GM21576 (cell line): ENCODE data around the gene CACNA2D4.
"Not testable (repeated sequence)": the region's sequence is repeated elsewhere in the genome, so short reads cannot be mapped to it uniquely, and the experiment has no call there.

Source experiments
- ATAC-seq: cut with Tn5 transposase; IDR thresholded peaks from one replicate; pipeline ENCODE4 v1.9.1; 2021; ENCODE audit warnings: mild to moderate bottlenecking, moderate library complexity; ENCODE audit not compliant: unreplicated experiment

The CACNA2D4 gene, protein sequence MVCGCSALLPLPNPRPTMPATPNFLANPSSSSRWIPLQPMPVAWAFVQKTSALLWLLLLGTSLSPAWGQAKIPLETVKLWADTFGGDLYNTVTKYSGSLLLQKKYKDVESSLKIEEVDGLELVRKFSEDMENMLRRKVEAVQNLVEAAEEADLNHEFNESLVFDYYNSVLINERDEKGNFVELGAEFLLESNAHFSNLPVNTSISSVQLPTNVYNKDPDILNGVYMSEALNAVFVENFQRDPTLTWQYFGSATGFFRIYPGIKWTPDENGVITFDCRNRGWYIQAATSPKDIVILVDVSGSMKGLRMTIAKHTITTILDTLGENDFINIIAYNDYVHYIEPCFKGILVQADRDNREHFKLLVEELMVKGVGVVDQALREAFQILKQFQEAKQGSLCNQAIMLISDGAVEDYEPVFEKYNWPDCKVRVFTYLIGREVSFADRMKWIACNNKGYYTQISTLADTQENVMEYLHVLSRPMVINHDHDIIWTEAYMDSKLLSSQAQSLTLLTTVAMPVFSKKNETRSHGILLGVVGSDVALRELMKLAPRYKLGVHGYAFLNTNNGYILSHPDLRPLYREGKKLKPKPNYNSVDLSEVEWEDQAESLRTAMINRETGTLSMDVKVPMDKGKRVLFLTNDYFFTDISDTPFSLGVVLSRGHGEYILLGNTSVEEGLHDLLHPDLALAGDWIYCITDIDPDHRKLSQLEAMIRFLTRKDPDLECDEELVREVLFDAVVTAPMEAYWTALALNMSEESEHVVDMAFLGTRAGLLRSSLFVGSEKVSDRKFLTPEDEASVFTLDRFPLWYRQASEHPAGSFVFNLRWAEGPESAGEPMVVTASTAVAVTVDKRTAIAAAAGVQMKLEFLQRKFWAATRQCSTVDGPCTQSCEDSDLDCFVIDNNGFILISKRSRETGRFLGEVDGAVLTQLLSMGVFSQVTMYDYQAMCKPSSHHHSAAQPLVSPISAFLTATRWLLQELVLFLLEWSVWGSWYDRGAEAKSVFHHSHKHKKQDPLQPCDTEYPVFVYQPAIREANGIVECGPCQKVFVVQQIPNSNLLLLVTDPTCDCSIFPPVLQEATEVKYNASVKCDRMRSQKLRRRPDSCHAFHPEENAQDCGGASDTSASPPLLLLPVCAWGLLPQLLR

GRCh38 chr12:1918081-1918883, at the start of gene CACNA2D4:
Gene CACNA2D4, minus strand, starts transcription at chr12:1918652. Its CDS starts 179 bp downstream, at chr12:1918473.
- no peak for ATAC-seq

- ATAC-seq: no peak
Measured at GRCh38 chr12:1966561-1967226, 48.2 kb upstream of the CACNA2D4 start.

- no peak for ATAC-seq
Measured at GRCh38 chr12:1965916-1966315, 47.5 kb upstream of the CACNA2D4 start.

DNA sequence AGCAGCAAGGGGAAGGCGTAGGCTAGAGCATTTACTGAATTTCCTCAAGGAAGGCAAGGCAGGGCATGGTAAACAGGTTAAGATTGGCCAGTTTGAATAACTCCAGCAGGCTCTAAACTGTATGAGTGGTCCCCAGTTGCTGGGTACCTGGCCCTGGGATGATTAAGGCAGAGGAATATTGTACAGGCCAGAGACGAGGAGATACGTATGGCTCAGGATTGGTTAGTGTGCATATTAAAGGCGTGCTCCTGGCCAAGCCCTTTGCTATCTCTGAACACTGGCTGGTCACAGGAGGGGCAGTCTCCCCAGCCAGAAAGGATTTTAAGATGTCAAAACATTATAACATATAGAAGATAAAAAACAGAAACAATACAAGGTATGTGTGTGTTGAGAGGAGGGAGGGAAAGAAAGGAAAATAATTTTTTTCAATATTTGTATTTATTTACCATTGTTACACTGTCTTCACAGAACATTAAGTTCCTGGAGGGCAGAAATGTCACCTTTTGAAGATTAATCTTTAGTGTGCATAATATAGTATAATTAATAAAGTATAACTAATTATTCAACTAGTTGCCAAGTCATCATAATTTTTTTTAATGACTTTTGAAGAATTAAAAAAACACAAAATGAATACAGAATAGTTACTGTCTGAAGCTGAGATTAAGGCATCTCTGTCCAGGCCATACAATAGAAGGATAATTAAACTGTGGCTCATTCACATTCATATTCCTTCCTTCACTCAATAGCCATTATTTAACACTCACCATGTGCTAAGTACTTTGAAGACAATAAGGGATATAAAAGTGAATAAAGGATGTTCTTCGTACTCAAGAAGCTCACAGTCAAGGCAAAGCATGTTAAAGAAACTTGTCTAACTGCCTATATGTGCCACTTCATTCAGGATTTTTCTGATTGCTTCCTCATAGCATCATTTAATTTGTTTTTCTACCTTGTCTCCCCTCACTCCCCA, 43.9 kb upstream of the CACNA2D4 start:
- ATAC-seq: no peak

- no peak for ATAC-seq
Measured at GRCh38 chr12:1956716-1957115, 38.3 kb upstream of the CACNA2D4 start.

DNA sequence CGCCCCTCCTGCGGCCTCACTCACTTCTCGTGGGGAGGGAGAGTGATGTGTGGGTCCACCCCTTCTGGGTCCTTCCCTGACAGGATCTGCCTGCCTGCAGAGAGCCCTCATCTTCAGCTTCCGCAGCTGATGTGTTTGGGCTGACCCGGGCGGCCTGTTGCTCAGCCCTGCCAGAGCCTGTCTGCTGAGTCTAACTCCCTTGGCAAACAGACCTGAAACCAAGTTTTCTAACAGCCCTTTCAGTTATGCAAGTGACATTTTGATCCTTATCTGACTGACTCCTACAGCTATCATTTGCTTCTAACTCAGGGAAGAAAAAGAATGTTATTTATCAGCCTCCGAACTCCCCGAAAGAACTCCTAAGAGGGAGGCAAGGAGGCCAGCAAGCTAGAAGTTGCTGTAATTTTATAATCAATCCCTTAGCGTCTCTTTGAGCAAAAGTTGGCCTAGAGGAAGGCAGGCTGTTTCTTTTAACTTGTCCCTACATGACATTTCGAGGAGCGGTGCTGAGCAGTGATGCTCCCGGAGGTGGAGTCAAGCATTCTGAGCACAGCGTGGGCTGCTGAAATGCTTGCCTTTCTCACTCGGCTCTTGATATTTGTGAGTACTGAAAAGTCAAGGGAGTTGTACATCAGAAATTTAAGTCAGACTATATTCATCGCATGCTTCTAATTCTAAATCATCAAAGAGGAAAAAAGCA, 31.5 kb upstream of the CACNA2D4 start:
- no peak for ATAC-seq

GRCh38 chr12:1948883-1949282, 30.4 kb upstream of the CACNA2D4 start:
- ATAC-seq: no peak

- no peak for ATAC-seq
Measured at GRCh38 chr12:1947081-1947480, 28.6 kb upstream of the CACNA2D4 start.

DNA sequence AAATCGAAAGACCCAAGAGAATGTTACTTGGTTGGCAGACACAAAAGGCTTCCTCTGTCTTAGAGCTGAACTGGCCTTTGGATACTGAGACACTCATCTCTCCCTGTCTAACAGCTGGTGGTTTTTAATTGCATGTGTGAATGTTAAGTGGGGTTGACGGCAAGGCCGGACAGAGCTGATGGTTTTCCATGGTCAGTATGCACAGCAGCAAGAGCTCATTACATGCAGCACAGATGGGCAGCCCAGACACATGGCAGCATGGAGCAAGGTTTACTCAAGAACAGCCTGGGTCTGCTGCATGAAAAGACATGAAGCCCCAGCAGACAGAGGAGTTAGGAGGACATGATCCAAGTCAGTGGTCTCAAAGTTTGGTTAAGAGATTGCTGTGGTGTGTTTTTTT, 27.8 kb upstream of the CACNA2D4 start:
- ATAC-seq: no peak

DNA sequence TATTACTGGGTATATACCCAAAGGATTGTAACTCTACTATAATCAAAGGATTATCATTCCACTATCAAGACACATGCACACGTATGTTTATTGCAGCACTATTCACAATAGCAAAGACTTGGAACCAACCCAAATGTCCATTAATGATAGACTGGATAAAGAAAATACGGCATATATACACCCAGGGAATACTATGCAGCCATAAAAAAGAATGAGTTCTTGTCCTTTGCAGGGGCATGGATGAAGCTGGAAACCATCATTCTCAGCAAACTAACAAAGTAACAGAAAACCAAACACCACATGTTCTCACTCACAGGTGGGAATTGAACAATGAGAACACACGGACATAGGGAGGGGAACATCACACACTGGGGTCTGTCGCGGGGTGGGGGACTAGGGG, 27.1 kb upstream of the CACNA2D4 start:
- not testable (repeated sequence) for ATAC-seq

GRCh38 chr12:1939801-1940607, 21.6 kb upstream of the CACNA2D4 start:
- ATAC-seq: peak; percentile 73

DNA sequence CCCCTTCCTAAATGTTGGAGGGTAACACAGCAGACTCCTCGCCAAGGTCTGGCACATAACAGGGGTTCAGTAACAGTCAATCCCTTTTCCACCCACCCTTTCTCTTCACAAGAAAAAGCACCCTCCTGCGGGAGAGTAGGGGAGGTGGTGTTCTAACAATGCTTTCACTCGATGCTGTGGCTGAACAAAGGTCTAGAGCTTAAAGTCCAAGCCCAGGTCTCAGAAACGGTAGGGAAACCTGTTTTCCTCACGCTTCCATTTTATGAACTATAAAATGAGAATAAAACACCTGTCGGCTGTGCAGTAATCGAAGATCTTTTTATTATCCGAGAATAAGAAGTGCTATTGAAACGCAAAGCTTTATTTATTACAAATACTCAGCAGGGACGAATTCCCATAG, 20.9 kb upstream of the CACNA2D4 start:
- ATAC-seq: no peak

- ATAC-seq: no peak
Measured at GRCh38 chr12:1937481-1938224, 19.2 kb upstream of the CACNA2D4 start.

- ATAC-seq: no peak
Measured at GRCh38 chr12:1936406-1937320, 18.2 kb upstream of the CACNA2D4 start.

DNA sequence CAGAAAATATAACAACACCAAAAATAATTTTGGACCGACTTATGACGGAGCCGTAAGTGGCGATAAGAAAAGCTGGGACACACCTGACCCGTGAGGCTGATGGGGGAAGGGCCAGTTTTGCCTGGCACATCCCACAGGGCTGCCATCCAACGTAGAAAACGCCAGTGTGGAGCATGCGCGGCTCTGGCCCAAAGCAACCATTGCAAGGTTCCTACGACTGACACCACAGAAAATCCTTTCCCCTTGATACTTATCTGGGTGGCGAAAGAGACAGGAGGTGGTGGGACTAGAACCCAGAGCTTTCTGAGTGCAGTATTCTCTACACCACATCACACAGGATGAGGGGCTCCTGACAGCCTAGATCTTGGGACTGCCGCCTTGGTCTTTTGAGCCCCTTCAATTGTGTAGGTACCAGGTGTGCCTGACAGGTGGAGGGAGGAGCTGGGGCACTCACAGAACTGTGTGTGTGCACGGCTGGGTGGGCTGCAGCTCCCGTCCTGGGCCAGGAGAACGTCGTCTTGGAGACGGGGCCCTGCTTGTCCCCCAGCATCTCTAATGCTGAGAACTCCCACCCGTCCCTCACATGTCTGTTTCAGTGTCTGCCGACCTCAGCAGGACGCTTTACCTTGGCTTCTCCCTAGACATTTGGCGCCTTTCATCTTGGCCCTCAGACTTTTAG, 17.4 kb upstream of the CACNA2D4 start:
- ATAC-seq: no peak
